Naive thymus-derived CD4-positive, alpha-beta T cell (primary cell): ENCODE results near the gene ARFGEF2. TPM values are rescaled to one million over a fixed set of nuclear protein-coding genes. Genes with fewer than 3 reads are reported as not detected.
A peak's percentile ranks its signal among the peaks of the same experiment; 100 is the strongest.

Experiments
- ATAC-seq: fragments of 150-1000 bp; cut with Tn5 transposase; 2 replicates; pipeline ENCODE4 v1.10.0; 2021; ENCODE audit warnings: mild to moderate bottlenecking, moderate library complexity
- CTCF ChIA-PET: fragments of 350-600 bp; sonication (Branson Sonifier 250); formaldehyde crosslinking; loops from one replicate; lab custom pipeline; 2021; ENCODE audit warnings: antibody characterized with exemption; lab: Charles Lee
- POLR2A ChIA-PET: fragments of 350-600 bp; sonication (Branson Sonifier 250); formaldehyde crosslinking; loops from one replicate; lab custom pipeline; 2021; ENCODE audit warnings: antibody characterized with exemption, inconsistent platforms; lab: Charles Lee
- DNase-seq, 9 donors: peaks; one replicate each; pipeline versions ENCODE4 v3.0.0 to v3.0.0-alpha.2; 2020 to 2022; ENCODE audit warnings: mixed read lengths in 1 of 9
- H3K27ac ChIP-seq: one replicate; pipeline ENCODE4 v1.7.0; 2013; ENCODE audit warnings: mild to moderate bottlenecking, low read depth, low read length, moderate library complexity
- H3K27me3 ChIP-seq, 2 donors: one replicate each; pipeline ENCODE4 v1.7.0; 2013; ENCODE audit warnings: low read length in 2 of 2, mild to moderate bottlenecking in 2 of 2, moderate library complexity in 2 of 2; ENCODE audit not compliant: control insufficient read depth in 2 of 2, insufficient read depth in 2 of 2
- H3K36me3 ChIP-seq, 3 experiments: 1 replicate in 2 of 3; 2 replicates in 1 of 3; pipeline ENCODE4 v1.7.0; 2013; ENCODE audit warnings: low read length in 3 of 3, mild to moderate bottlenecking in 3 of 3, moderate library complexity in 1 of 3; ENCODE audit not compliant: insufficient read depth in 3 of 3, control insufficient read depth in 2 of 3
- H3K4me1 ChIP-seq, 2 donors: one replicate each; pipeline ENCODE4 v1.7.0; 2013; ENCODE audit warnings: low read length in 2 of 2, mild to moderate bottlenecking in 2 of 2, moderate library complexity in 1 of 2; ENCODE audit not compliant: control insufficient read depth in 2 of 2, insufficient read depth in 2 of 2
- H3K4me3 ChIP-seq: 2 replicates; pipeline ENCODE4 v1.7.0; 2013; ENCODE audit warnings: mild to moderate bottlenecking, low read length
- H3K9me3 ChIP-seq, 3 experiments: 1 replicate in 2 of 3; 2 replicates in 1 of 3; pipeline ENCODE4 v1.7.0; 2013; ENCODE audit warnings: low read length in 3 of 3; ENCODE audit not compliant: control insufficient read depth in 2 of 3
- H3K27ac Mint-ChIP-seq, 9 donors: one replicate each; pipeline ENCODE4 v1.8.0; 2020 to 2022; ENCODE audit warnings: mixed read lengths in 9 of 9, mild to moderate bottlenecking in 8 of 9, moderate library complexity in 5 of 9, inconsistent platforms in 2 of 9
- H3K27me3 Mint-ChIP-seq, 5 donors: one replicate each; pipeline ENCODE4 v1.8.0; 2021 to 2022; ENCODE audit warnings: mixed read lengths in 5 of 5, mild to moderate bottlenecking in 1 of 5
- H3K36me3 Mint-ChIP-seq, 5 donors: one replicate each; pipeline ENCODE4 v1.8.0; 2020 to 2022; ENCODE audit warnings: mixed read lengths in 5 of 5, mild to moderate bottlenecking in 3 of 5, inconsistent platforms in 1 of 5
- H3K4me1 Mint-ChIP-seq, 7 donors: one replicate each; pipeline ENCODE4 v1.8.0; 2020 to 2022; ENCODE audit warnings: mixed read lengths in 7 of 7, mild to moderate bottlenecking in 3 of 7, inconsistent platforms in 1 of 7
- H3K4me3 Mint-ChIP-seq, 10 donors: one replicate each; pipeline ENCODE4 v1.8.0; 2020 to 2022; ENCODE audit warnings: mild to moderate bottlenecking in 10 of 10, mixed read lengths in 10 of 10, moderate library complexity in 6 of 10, inconsistent platforms in 2 of 10
- H3K9me3 Mint-ChIP-seq, 11 donors: one replicate each; pipeline ENCODE4 v1.8.0; 2020 to 2022; ENCODE audit warnings: mixed read lengths in 11 of 11, mild to moderate bottlenecking in 4 of 11, inconsistent platforms in 1 of 11, moderate library complexity in 1 of 11
- intact Hi-C, 2 donors: fragments of 100-400 bp; cut with micrococcal nuclease; formaldehyde crosslinking; loops; one replicate each; pipeline ENCODE4 v1.15.1; 2023
- polyA plus RNA-seq, 2 donors: library from polyadenylated mRNA; unstranded; fragments of 300-500 nt; fragmentation: Illumina TruSeq; gene quantifications; one replicate each; pipeline ENCODE4 v1.2.3, GENCODE V29; 2021
- total RNA-seq, 6 experiments: library from RNA in 5 of 6; stranded (reverse) in 5 of 6; gene quantifications; 1 replicate in 5 of 6; 2 replicates in 1 of 6; pipeline ENCODE4 v1.2.3 and lab custom pipeline; 2021 to 2026

Gene ARFGEF2
- total and polyA plus RNA-seq, 7 experiments from 2014 or later: 10.1 to 33.5 (median 29.9) TPM

GRCh38 chr20:48898210-48898609, 23.3 kb upstream of the ARFGEF2 start:
- Mint-ChIP-seq H3K36me3 (peaks cover 0 to 3% (median 0%) of the 10 kb centered on the region in 5 donors), H3K4me3 (no peak overlapping the region), H3K27ac (no peak overlapping the region), H3K9me3 (peaks cover 0 to 9% (median 0%) of the 10 kb centered on the region in 11 donors), H3K27me3 (peaks cover 0 to 36% (median 6%) of the 10 kb centered on the region in 5 donors), H3K4me1 (peaks cover 0 to 8% (median 0%) of the 10 kb centered on the region in 7 donors)
- Histone ChIP-seq H3K9me3 (peaks cover 0 to 1% (median 0%) of the 10 kb centered on the region in 3 experiments), H3K27me3 (no peaks in the 10 kb centered on the region), H3K27ac (no peak overlapping the region), H3K4me1 (no peaks in the 10 kb centered on the region), H3K36me3 (no peaks in the 10 kb centered on the region), H3K4me3 (no peak overlapping the region)
- ATAC-seq (no peak), DNase-seq (no peak)
- CTCF ChIA-PET: no interaction called here
- POLR2A ChIA-PET: no interaction called here
- intact Hi-C loops: no loop called here

GRCh38 chr20:48898896-48899530, 22.5 kb upstream of the ARFGEF2 start:
- Mint-ChIP-seq H3K27me3 (peaks cover 0 to 30% (median 5%) of the 10 kb centered on the region in 5 donors), H3K4me1 (peaks cover 0 to 7% (median 0%) of the 10 kb centered on the region in 7 donors), H3K4me3 (no peak overlapping the region), H3K27ac (no peak overlapping the region), H3K36me3 (peaks cover 0 to 3% (median 0%) of the 10 kb centered on the region in 5 donors), H3K9me3 (peaks cover 0 to 5% (median 0%) of the 10 kb centered on the region in 11 donors)
- intact Hi-C loops: no loop called here
- Histone ChIP-seq H3K9me3 (no peaks in the 10 kb centered on the region), H3K36me3 (no peaks in the 10 kb centered on the region), H3K4me1 (no peaks in the 10 kb centered on the region), H3K27me3 (no peaks in the 10 kb centered on the region), H3K27ac (no peak overlapping the region), H3K4me3 (no peak overlapping the region)
- ATAC-seq (no peak), DNase-seq (no peak)
- POLR2A ChIA-PET: no interaction called here
- CTCF ChIA-PET: interaction anchor here (1.4 to 3.6 kb wide), 3 partner anchors 11 to 264 kb away, joined by 3 to 27 read pairs (median 3); no protein-coding TSS in a partner anchor

GRCh38 chr20:48899881-48900280, 21.6 kb upstream of the ARFGEF2 start:
- H3K36me3 Mint-ChIP-seq: peaks cover 0 to 3% (median 0%) of the 10 kb centered on the region in 5 donors
- H3K27me3 Mint-ChIP-seq: peaks cover 0 to 33% (median 5%) of the 10 kb centered on the region in 5 donors
- H3K4me3 Mint-ChIP-seq: no peak overlapping the region
- Histone ChIP-seq H3K27me3 (no peaks in the 10 kb centered on the region), H3K9me3 (no peaks in the 10 kb centered on the region), H3K4me3 (no peak overlapping the region), H3K27ac (no peak overlapping the region), H3K4me1 (peaks cover 0 to 3% of the 10 kb centered on the region in 2 donors), H3K36me3 (no peaks in the 10 kb centered on the region)
- ATAC-seq (no peak), DNase-seq (no peak)
- ChIA-PET CTCF (interaction anchor here (1.4 to 3.6 kb wide), 3 partner anchors 10 to 265 kb away, joined by 3 to 27 read pairs (median 3); no protein-coding TSS in a partner anchor), POLR2A (interaction anchor here (0.7 to 0.8 kb wide), 2 partner anchors 13 to 1003 kb away, joined by 3 read pairs; no protein-coding TSS in a partner anchor)
- H3K4me1 Mint-ChIP-seq: peaks cover 0 to 13% (median 5%) of the 10 kb centered on the region in 7 donors
- intact Hi-C loops: no loop called here
- peaks cover 0 to 5% (median 0%) of the 10 kb centered on the region in 11 donors for H3K9me3 Mint-ChIP-seq
- H3K27ac Mint-ChIP-seq: no peak overlapping the region

- no peak overlapping the region for H3K4me3 Mint-ChIP-seq
- POLR2A ChIA-PET: no interaction called here
- Histone ChIP-seq H3K27ac (no peak overlapping the region), H3K27me3 (no peaks in the 10 kb centered on the region), H3K4me3 (no peak overlapping the region), H3K36me3 (no peaks in the 10 kb centered on the region), H3K9me3 (no peaks in the 10 kb centered on the region), H3K4me1 (peaks cover 0 to 5% of the 10 kb centered on the region in 2 donors)
- DNase-seq: no peak
- intact Hi-C loops: no loop called here
- H3K27ac Mint-ChIP-seq: peak overlapping the region in 1 of 9 donors; percentile 41
- no peak for ATAC-seq
- peaks cover 0 to 5% (median 0%) of the 10 kb centered on the region in 11 donors for H3K9me3 Mint-ChIP-seq
- H3K27me3 Mint-ChIP-seq: peaks cover 0 to 33% (median 4%) of the 10 kb centered on the region in 5 donors
- no peaks in the 10 kb centered on the region for H3K36me3 Mint-ChIP-seq
- CTCF ChIA-PET: interaction anchor here (3.6 kb wide), 1 partner anchor 243 kb away, joined by 27 read pairs; no protein-coding TSS in a partner anchor
- H3K4me1 Mint-ChIP-seq: peaks cover 0 to 16% (median 7%) of the 10 kb centered on the region in 7 donors
Measured at GRCh38 chr20:48901326-48901725, 20.2 kb upstream of the ARFGEF2 start.

GRCh38 chr20:48903705-48904104, 17.8 kb upstream of the ARFGEF2 start:
- peaks cover 0 to 22% (median 3%) of the 10 kb centered on the region in 5 donors for H3K27me3 Mint-ChIP-seq
- ChIA-PET POLR2A (no interaction called here), CTCF (interaction anchor here (0.7 to 4.4 kb wide), 3 partner anchors 28 to 244 kb away, joined by 4 to 78 read pairs (median 5); no protein-coding TSS in a partner anchor)
- no peaks in the 10 kb centered on the region for H3K36me3 ChIP-seq
- intact Hi-C loops: no loop called here
- no peaks in the 10 kb centered on the region for H3K9me3 ChIP-seq
- H3K4me1 Mint-ChIP-seq: peaks cover 0 to 16% (median 7%) of the 10 kb centered on the region in 7 donors
- ATAC-seq: no peak
- H3K4me1 ChIP-seq: peaks cover 0 to 5% of the 10 kb centered on the region in 2 donors
- no peak overlapping the region for H3K4me3 Mint-ChIP-seq
- H3K27me3 ChIP-seq: no peaks in the 10 kb centered on the region
- H3K27ac Mint-ChIP-seq: no peak overlapping the region
- no peak for DNase-seq
- peaks cover 0 to 3% (median under 1%) of the 10 kb centered on the region in 11 donors for H3K9me3 Mint-ChIP-seq
- no peak overlapping the region for H3K27ac ChIP-seq
- no peak overlapping the region for H3K4me3 ChIP-seq
- H3K36me3 Mint-ChIP-seq: peaks cover 0 to under 1% (median 0%) of the 10 kb centered on the region in 5 donors

- Mint-ChIP-seq H3K36me3 (peaks cover 0 to 6% (median 3%) of the 10 kb centered on the region in 5 donors), H3K27ac (peak overlapping the region in 1 of 9 donors; percentile 15), H3K27me3 (peaks cover 0 to 13% (median 0%) of the 10 kb centered on the region in 5 donors), H3K4me1 (peaks cover 0 to 16% (median 7%) of the 10 kb centered on the region in 7 donors), H3K4me3 (no peak overlapping the region), H3K9me3 (peaks cover 0 to 13% (median 3%) of the 10 kb centered on the region in 11 donors)
- DNase-seq (peak in 8 of 9 donors; percentile 8 to 62 (median 52)), ATAC-seq (peak; percentile 86)
- no peaks in the 10 kb centered on the region for H3K9me3 ChIP-seq
- H3K36me3 ChIP-seq: no peaks in the 10 kb centered on the region
- intact Hi-C loops: loop anchor here (1.0 to 5.0 kb wide), 4 partner anchors 77 to 269 kb away; partner anchors contain the start of gene PREX1 (in 1 of the 2)
- H3K27ac ChIP-seq: no peak overlapping the region
- ChIA-PET POLR2A (interaction anchor here (0.7 to 0.9 kb wide), 2 partner anchors 247 to 1350 kb away, joined by 3 read pairs; no protein-coding TSS in a partner anchor), CTCF (interaction anchor here (0.6 to 4.4 kb wide), 17 partner anchors 11 to 257 kb away, joined by 3 to 78 read pairs (median 4); no protein-coding TSS in a partner anchor)
- peaks cover 0 to 5% of the 10 kb centered on the region in 2 donors for H3K4me1 ChIP-seq
- H3K27me3 ChIP-seq: no peaks in the 10 kb centered on the region
- H3K4me3 ChIP-seq: no peak overlapping the region
Measured at GRCh38 chr20:48904566-48905296, 16.8 kb upstream of the ARFGEF2 start.
